ENCODE measurements around the gene ENPP3. TPM values are rescaled to one million over a fixed set of nuclear protein-coding genes. Genes with fewer than 3 reads are reported as not detected.
"Not testable (repeated sequence)": the region's sequence is repeated elsewhere in the genome, so short reads cannot be mapped to it uniquely, and the experiment has no call there.

The ENPP3 gene
- total RNA-seq, 1 donor from 2014 or later = 1.0 TPM

DNA sequence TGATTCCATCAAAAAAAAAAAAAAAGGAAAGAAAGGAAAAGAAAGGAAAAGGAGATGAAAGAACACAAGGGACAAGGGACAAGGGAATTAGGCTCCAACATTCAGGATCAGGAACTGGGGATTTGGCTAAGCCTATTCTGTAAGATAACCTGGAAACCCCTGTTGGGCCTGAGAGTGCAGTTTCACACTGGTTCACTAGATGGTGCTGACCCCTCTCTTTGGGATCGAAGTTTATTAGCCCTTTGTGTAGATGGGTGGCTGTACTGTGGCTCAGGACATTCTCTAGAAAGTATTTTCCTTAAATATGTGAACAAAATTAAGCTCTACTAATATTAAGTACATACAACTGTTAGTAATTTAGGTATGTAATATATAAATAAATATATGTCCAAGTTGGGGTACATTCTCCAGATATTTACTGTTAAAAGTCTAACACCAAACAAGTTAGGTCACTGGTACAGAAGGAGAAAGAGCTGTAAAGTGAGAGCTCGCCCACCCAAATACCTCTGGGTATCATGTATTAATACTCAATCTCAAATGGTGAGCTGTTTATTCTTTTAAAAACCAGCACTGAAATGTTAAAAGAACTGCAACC, 57.8 kb downstream of the ENPP3 start:
- H3K27ac ChIP-seq (ENCODE audit: low read depth, low read length) = no peak overlapping the region
- no peaks in the 10 kb centered on the region for H3K27me3 ChIP-seq (ENCODE audit: control insufficient read depth in 3 of 3, insufficient read depth in 3 of 3, low read length in 3 of 3)
- no peaks in the 10 kb centered on the region for H3K9me3 ChIP-seq (ENCODE audit: control insufficient read depth in 3 of 3, low read length in 3 of 3)
- no peak overlapping the region for H3K4me3 ChIP-seq (ENCODE audit: low read length in 3 of 3)
- H3K36me3 ChIP-seq (ENCODE audit: control insufficient read depth in 3 of 3, insufficient read depth in 3 of 3, low read length in 3 of 3) = no peaks in the 10 kb centered on the region
- H3K4me1 ChIP-seq (ENCODE audit: control insufficient read depth in 3 of 3, insufficient read depth in 3 of 3, low read length in 3 of 3) = no peaks in the 10 kb centered on the region
- no peak overlapping the region for H3K9ac ChIP-seq (ENCODE audit: low read depth in 1 of 3, low read length in 3 of 3)

DNA sequence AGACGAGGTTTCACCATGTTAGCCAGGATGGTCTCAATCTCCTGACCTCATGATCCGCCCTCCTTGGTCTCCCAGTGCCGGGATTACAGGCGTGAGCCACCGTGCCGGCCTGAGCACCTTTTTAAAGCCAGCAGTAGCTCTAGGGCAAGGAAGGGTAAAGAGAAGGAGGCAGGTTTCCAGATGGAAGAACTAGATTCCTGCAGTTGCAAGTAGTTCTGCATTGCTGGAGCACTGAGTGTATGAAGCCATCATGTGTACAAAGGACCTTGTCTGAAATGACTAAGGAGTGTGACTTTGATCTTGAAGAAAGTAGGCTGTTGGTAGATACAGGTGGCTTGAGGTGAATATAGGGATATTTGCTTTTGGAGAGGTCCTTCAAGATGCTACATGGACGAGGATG, 59.9 kb downstream of the ENPP3 start:
- H3K27ac ChIP-seq (ENCODE audit: low read depth, low read length) = no peak overlapping the region
- no peaks in the 10 kb centered on the region for H3K4me1 ChIP-seq (ENCODE audit: control insufficient read depth in 3 of 3, insufficient read depth in 3 of 3, low read length in 3 of 3)
- H3K9ac ChIP-seq (ENCODE audit: low read depth in 1 of 3, low read length in 3 of 3) = no peak overlapping the region
- no peaks in the 10 kb centered on the region for H3K36me3 ChIP-seq (ENCODE audit: control insufficient read depth in 3 of 3, insufficient read depth in 3 of 3, low read length in 3 of 3)
- no peak overlapping the region for H3K4me3 ChIP-seq (ENCODE audit: low read length in 3 of 3)
- no peaks in the 10 kb centered on the region for H3K27me3 ChIP-seq (ENCODE audit: control insufficient read depth in 3 of 3, insufficient read depth in 3 of 3, low read length in 3 of 3)
- H3K9me3 ChIP-seq (ENCODE audit: control insufficient read depth in 3 of 3, low read length in 3 of 3) = no peaks in the 10 kb centered on the region

DNA sequence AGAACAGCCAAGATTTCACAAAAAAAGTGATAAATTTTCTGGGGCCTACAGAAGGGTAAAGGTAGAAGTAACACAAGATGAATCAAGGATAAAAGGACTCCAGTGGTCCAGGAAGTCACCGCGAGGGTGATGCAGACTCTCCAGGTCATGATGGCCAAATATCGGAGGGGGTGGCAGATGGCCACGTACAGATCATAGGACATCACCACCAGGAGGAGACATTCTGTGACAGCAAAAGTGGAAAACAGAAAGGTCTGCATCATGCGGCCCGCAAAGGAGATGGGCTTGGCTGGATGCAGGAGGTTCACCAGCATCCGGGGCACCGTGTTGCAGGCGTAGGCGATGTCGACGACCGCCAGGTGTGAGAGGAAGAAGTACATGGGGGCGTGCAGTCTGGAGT, 63.7 kb downstream of the ENPP3 start:
- not testable (repeated sequence) for H3K27me3 ChIP-seq (ENCODE audit: control insufficient read depth in 3 of 3, insufficient read depth in 3 of 3, low read length in 3 of 3); H3K4me1 ChIP-seq (ENCODE audit: control insufficient read depth in 3 of 3, insufficient read depth in 3 of 3, low read length in 3 of 3); H3K9me3 ChIP-seq (ENCODE audit: control insufficient read depth in 3 of 3, low read length in 3 of 3); H3K27ac ChIP-seq (ENCODE audit: low read depth, low read length); H3K4me3 ChIP-seq (ENCODE audit: low read length in 3 of 3); H3K9ac ChIP-seq (ENCODE audit: low read depth in 1 of 3, low read length in 3 of 3); H3K36me3 ChIP-seq (ENCODE audit: control insufficient read depth in 3 of 3, insufficient read depth in 3 of 3, low read length in 3 of 3)

DNA sequence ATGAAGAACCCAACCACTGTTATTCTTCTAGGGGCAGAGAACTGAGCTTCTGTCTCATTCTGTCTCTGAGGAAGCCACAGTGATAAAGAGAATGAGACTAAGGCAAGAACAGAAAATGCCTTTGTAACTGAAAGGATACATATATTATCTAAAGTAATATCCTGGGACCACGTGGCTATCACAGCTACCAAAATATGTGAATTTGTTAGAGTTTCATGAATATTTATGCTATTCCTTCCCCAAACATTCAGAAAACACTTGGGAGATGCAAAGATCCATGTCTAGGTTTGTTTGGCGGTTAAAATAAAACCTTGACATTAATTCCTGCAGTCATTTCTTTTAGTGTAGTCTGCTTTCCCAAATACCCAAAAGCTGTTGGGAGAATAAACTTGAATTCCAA, 66.8 kb downstream of the ENPP3 start:
- H3K27me3 ChIP-seq (ENCODE audit: control insufficient read depth in 3 of 3, insufficient read depth in 3 of 3, low read length in 3 of 3); H3K36me3 ChIP-seq (ENCODE audit: control insufficient read depth in 3 of 3, insufficient read depth in 3 of 3, low read length in 3 of 3); H3K9me3 ChIP-seq (ENCODE audit: control insufficient read depth in 3 of 3, low read length in 3 of 3); H3K27ac ChIP-seq (ENCODE audit: low read depth, low read length); H3K4me1 ChIP-seq (ENCODE audit: control insufficient read depth in 3 of 3, insufficient read depth in 3 of 3, low read length in 3 of 3); H3K9ac ChIP-seq (ENCODE audit: low read depth in 1 of 3, low read length in 3 of 3); H3K4me3 ChIP-seq (ENCODE audit: low read length in 3 of 3): not testable (repeated sequence)

DNA sequence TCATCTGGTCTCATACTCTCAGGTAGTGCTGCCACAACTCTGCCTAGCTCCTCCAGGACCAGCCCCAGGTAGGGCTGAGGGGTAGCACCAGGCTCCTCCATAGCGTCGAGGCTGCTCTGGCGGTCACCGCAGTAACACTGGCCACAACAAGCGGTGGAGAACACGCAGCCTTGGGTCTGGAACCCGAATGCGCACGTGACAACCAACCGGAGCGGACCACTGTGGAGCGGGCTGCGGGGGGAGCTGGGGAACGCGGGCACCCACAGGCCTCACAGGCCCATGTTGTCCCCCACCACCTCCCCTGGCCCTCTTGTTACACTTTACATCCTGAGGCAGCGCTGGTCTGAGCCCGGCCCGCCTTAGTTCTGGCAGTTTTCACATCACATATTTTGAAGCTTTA, 73.8 kb downstream of the ENPP3 start, which contains the start of gene CTAGE9:
Gene CTAGE9, minus strand, starts transcription at position 101 of the 400 bp plus-strand sequence. Its CDS starts 0 bp downstream, at position 101.
- H3K9ac ChIP-seq (ENCODE audit: low read depth in 1 of 3, low read length in 3 of 3); H3K9me3 ChIP-seq (ENCODE audit: control insufficient read depth in 3 of 3, low read length in 3 of 3); H3K27me3 ChIP-seq (ENCODE audit: control insufficient read depth in 3 of 3, insufficient read depth in 3 of 3, low read length in 3 of 3); H3K27ac ChIP-seq (ENCODE audit: low read depth, low read length); H3K4me3 ChIP-seq (ENCODE audit: low read length in 3 of 3); H3K4me1 ChIP-seq (ENCODE audit: control insufficient read depth in 3 of 3, insufficient read depth in 3 of 3, low read length in 3 of 3); H3K36me3 ChIP-seq (ENCODE audit: control insufficient read depth in 3 of 3, insufficient read depth in 3 of 3, low read length in 3 of 3): not testable (repeated sequence)

DNA sequence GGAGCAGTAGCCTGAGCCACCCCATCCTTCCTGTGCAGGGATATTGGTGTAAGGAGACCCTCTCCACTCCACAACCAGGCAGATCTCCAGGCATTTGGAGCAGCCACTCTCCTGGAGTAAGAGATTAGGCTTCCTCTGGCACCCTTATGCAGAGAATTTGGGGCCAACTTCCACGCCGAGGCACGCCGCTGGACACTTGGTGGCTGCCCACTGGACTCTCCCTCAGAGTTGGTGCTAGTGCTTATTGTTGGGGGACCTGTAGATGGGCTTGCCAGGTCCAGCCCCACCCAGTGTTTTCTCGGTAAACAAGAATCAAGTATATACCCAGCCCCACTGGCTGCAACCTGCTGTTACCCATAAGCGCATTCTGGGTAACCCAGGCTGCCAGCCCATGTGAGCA, 78.5 kb downstream of the ENPP3 start:
- not testable (repeated sequence) for H3K4me1 ChIP-seq (ENCODE audit: control insufficient read depth in 3 of 3, insufficient read depth in 3 of 3, low read length in 3 of 3); H3K27me3 ChIP-seq (ENCODE audit: control insufficient read depth in 3 of 3, insufficient read depth in 3 of 3, low read length in 3 of 3); H3K27ac ChIP-seq (ENCODE audit: low read depth, low read length); H3K4me3 ChIP-seq (ENCODE audit: low read length in 3 of 3); H3K9ac ChIP-seq (ENCODE audit: low read depth in 1 of 3, low read length in 3 of 3); H3K36me3 ChIP-seq (ENCODE audit: control insufficient read depth in 3 of 3, insufficient read depth in 3 of 3, low read length in 3 of 3); H3K9me3 ChIP-seq (ENCODE audit: control insufficient read depth in 3 of 3, low read length in 3 of 3)

DNA sequence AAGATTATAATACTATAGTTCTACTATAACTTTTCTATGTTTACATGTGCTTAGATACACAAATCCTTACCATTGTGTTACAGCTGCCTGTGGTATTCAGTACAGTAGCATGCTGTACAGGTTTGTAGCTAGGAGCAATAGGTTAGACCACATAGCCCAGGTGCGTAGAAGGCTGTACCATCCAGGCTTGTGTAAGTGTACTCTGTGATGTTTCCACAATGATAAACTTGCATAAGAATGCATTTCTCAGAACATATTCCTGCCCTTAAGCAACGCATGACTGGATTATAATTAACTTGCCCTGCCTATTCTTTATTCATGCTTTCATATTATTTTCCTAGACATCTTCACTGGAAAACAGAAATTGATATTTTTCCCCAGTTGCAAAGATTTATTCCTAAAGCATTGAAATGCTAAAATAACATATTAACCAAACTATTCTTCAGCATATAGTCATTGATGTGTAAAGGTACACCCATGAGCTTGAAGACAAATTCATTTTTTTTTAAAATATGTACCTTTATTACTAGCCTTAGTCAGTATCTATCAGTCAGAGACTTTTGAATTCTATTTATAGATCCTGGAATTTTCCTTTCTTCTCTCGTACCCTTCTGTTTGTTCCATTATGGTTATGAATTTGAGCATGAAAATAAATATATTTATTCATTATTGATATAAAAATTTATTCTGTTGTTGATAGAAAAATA, 80.9 kb downstream of the ENPP3 start:
- Histone ChIP-seq H3K36me3 (ENCODE audit: control insufficient read depth in 3 of 3, insufficient read depth in 3 of 3, low read length in 3 of 3) (no peaks in the 10 kb centered on the region), H3K4me1 (ENCODE audit: control insufficient read depth in 3 of 3, insufficient read depth in 3 of 3, low read length in 3 of 3) (no peaks in the 10 kb centered on the region), H3K4me3 (ENCODE audit: low read length in 3 of 3) (no peak overlapping the region), H3K27me3 (ENCODE audit: control insufficient read depth in 3 of 3, insufficient read depth in 3 of 3, low read length in 3 of 3) (no peaks in the 10 kb centered on the region), H3K9me3 (ENCODE audit: control insufficient read depth in 3 of 3, low read length in 3 of 3) (no peaks in the 10 kb centered on the region), H3K9ac (ENCODE audit: low read depth in 1 of 3, low read length in 3 of 3) (no peak overlapping the region), H3K27ac (ENCODE audit: low read depth, low read length) (no peak overlapping the region)

DNA sequence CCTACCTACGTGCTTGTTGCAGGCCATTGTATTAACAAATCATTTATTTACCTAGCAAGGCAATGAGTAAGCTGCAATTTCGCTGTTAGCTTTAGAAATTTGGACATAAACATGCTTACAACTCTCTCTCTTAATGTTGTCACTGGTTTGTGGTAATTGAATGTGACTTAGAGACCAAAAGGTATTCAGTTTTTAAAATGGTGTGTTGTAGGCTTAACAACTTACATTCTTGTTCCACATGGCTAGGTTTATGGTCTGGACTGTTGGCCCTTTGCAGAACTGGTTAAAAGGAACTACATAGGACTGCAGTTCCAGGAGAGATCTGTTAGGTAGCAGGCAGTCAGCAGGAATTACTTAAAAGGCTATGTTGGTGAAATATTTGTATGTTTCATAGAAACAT, 84.1 kb downstream of the ENPP3 start:
- Histone ChIP-seq H3K27me3 (ENCODE audit: control insufficient read depth in 3 of 3, insufficient read depth in 3 of 3, low read length in 3 of 3) (no peaks in the 10 kb centered on the region), H3K4me3 (ENCODE audit: low read length in 3 of 3) (no peak overlapping the region), H3K4me1 (ENCODE audit: control insufficient read depth in 3 of 3, insufficient read depth in 3 of 3, low read length in 3 of 3) (no peaks in the 10 kb centered on the region), H3K27ac (ENCODE audit: low read depth, low read length) (no peak overlapping the region), H3K9me3 (ENCODE audit: control insufficient read depth in 3 of 3, low read length in 3 of 3) (no peaks in the 10 kb centered on the region), H3K9ac (ENCODE audit: low read depth in 1 of 3, low read length in 3 of 3) (no peak overlapping the region), H3K36me3 (ENCODE audit: control insufficient read depth in 3 of 3, insufficient read depth in 3 of 3, low read length in 3 of 3) (no peaks in the 10 kb centered on the region)

DNA sequence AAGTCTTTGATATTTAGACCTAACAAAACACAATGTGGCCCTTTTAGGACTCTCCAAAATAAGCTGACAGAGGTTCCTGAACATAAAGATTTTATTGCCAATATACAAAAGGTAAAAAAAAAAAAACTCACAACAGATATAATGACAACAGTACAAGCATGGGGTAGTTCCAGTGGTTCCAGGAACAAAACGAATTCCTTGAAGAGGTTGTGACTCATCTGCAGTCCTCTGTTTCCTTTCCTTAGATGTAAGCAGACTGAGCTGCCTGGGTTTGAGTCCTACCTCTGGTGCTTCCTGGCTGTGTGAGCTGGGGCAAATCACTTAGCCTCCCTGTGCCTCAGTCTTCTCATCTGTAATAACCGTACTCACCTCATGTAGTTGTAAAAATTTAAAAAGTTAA, 87.0 kb downstream of the ENPP3 start:
- no peaks in the 10 kb centered on the region for H3K9me3 ChIP-seq (ENCODE audit: control insufficient read depth in 3 of 3, low read length in 3 of 3)

DNA sequence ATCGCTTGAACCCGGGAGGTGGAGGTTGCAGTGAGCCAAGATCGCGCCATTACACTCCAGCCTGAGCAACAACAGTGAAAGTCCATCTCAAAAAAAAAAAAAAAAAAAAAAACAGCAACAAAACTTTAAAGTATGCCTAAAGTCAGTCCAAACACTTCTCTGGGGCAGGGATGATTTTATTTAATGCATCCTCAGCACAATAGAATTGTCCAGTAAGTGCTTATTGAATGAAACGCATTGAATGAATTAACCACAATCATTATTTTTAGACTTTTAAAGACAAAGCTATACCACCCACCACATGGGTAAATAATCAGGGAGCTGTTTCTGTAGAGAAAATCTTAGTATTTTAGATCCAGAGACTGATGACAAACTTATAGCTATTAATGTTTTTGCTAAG, 90.4 kb downstream of the ENPP3 start:
- no peaks in the 10 kb centered on the region for H3K36me3 ChIP-seq (ENCODE audit: control insufficient read depth in 3 of 3, insufficient read depth in 3 of 3, low read length in 3 of 3)
- H3K27me3 ChIP-seq (ENCODE audit: control insufficient read depth in 3 of 3, insufficient read depth in 3 of 3, low read length in 3 of 3) = no peaks in the 10 kb centered on the region
- H3K4me3 ChIP-seq (ENCODE audit: low read length in 3 of 3) = no peak overlapping the region
- H3K27ac ChIP-seq (ENCODE audit: low read depth, low read length) = no peak overlapping the region
- H3K4me1 ChIP-seq (ENCODE audit: control insufficient read depth in 3 of 3, insufficient read depth in 3 of 3, low read length in 3 of 3) = no peaks in the 10 kb centered on the region
- H3K9ac ChIP-seq (ENCODE audit: low read depth in 1 of 3, low read length in 3 of 3) = no peak overlapping the region
- no peaks in the 10 kb centered on the region for H3K9me3 ChIP-seq (ENCODE audit: control insufficient read depth in 3 of 3, low read length in 3 of 3)

More for the DNA sequence above, 87.0 kb downstream of the ENPP3 start:
- H3K27me3 ChIP-seq (ENCODE audit: control insufficient read depth in 3 of 3, insufficient read depth in 3 of 3, low read length in 3 of 3) = no peaks in the 10 kb centered on the region
- no peaks in the 10 kb centered on the region for H3K36me3 ChIP-seq (ENCODE audit: control insufficient read depth in 3 of 3, insufficient read depth in 3 of 3, low read length in 3 of 3)
- no peak overlapping the region for H3K27ac ChIP-seq (ENCODE audit: low read depth, low read length)
- H3K9ac ChIP-seq (ENCODE audit: low read depth in 1 of 3, low read length in 3 of 3) = no peak overlapping the region
- H3K4me1 ChIP-seq (ENCODE audit: control insufficient read depth in 3 of 3, insufficient read depth in 3 of 3, low read length in 3 of 3) = no peaks in the 10 kb centered on the region
- H3K4me3 ChIP-seq (ENCODE audit: low read length in 3 of 3) = no peak overlapping the region
